HEK293 (cell line): ENCODE measurements around the gene TNFSF12.

Experiments
- CTCF ChIA-PET: fragments of 350-600 bp; formaldehyde crosslinking; extraction: SDS; loops from one replicate; lab custom pipeline; 2021; ENCODE audit warnings: antibody characterized with exemption; lab: Yijun Ruan, JAX
- POLR2A ChIA-PET: fragments of 300-600 bp; formaldehyde crosslinking; extraction: SDS; loops from one replicate; lab custom pipeline; 2020; ENCODE audit warnings: antibody characterized with exemption, inconsistent platforms; lab: Yijun Ruan, JAX
- H3K27ac ChIP-seq: fragments of 200-500 bp; sonication (Bioruptor generic); 2 replicates; pipeline ENCODE4 v1.5.1; 2014; ENCODE audit warnings: low read depth, low read length, control low read depth, inconsistent platforms; ENCODE audit errors: extremely low read depth
- H3K36me3 ChIP-seq, 2 experiments: fragments of 200-500 bp in 1 of 2; sonication (Bioruptor generic) in 1 of 2; 1 replicate in 1 of 2; 2 replicates in 1 of 2; pipeline ENCODE4 v1.5.1; 2014 to 2017; ENCODE audit warnings: inconsistent platforms in 2 of 2, low read length in 2 of 2; ENCODE audit not compliant: control insufficient read depth in 2 of 2, insufficient read depth in 1 of 2
- H3K4me1 ChIP-seq: fragments of 200-500 bp; sonication (Bioruptor generic); 2 replicates; pipeline ENCODE4 v1.5.1; 2014; ENCODE audit warnings: mild to moderate bottlenecking, low read length, inconsistent platforms; ENCODE audit not compliant: control insufficient read depth, insufficient read depth
- H3K4me3 ChIP-seq: 2 replicates; pipeline ENCODE4 v1.5.1; 2011; ENCODE audit warnings: low read depth, mild to moderate bottlenecking, control low read depth, low read length, moderate library complexity
- H3K9me3 ChIP-seq: fragments of 200-500 bp; sonication (Bioruptor generic); 2 replicates; pipeline ENCODE4 v1.5.1; 2014; ENCODE audit warnings: low read depth, low read length, inconsistent platforms; ENCODE audit not compliant: control insufficient read depth, insufficient read depth
- EGR2 ChIP-seq: fragments of 450-650 bp; formaldehyde crosslinking; IDR thresholded peaks from 2 replicates; pipeline ENCODE4 v1.5.1; 2016; ENCODE audit warnings: low read depth, missing biosample characterization, missing genetic modification characterization
- HOXA7 ChIP-seq: sonication (generic); formaldehyde crosslinking; IDR thresholded peaks from 2 replicates; pipeline ENCODE4 v1.8.1; 2022; ENCODE audit warnings: missing genetic modification reagents, borderline replicate concordance
- KLF7 ChIP-seq: fragments of 450-650 bp; formaldehyde crosslinking; IDR thresholded peaks from 2 replicates; pipeline ENCODE4 v1.5.1; 2016; ENCODE audit warnings: missing biosample characterization, missing genetic modification characterization, borderline replicate concordance
- MEIS1 ChIP-seq: sonication (generic); formaldehyde crosslinking; IDR thresholded peaks from 2 replicates; pipeline ENCODE4 v1.8.1; 2022; ENCODE audit warnings: missing genetic modification reagents, mild to moderate bottlenecking, borderline replicate concordance
- PRDM1 ChIP-seq: fragments of 450-650 bp; formaldehyde crosslinking; IDR thresholded peaks from 2 replicates; pipeline ENCODE4; 2016; ENCODE audit warnings: missing biosample characterization, missing genetic modification characterization
- WT1 ChIP-seq: fragments of 450-650 bp; formaldehyde crosslinking; IDR thresholded peaks from 2 replicates; pipeline ENCODE4 v1.5.1; 2016; ENCODE audit warnings: missing biosample characterization, missing genetic modification characterization
- ZBTB17 ChIP-seq: fragments of 450-650 bp; formaldehyde crosslinking; IDR thresholded peaks from 2 replicates; pipeline ENCODE4 v1.5.1; 2016; ENCODE audit warnings: missing biosample characterization, missing genetic modification characterization
- ZBTB7A ChIP-seq: fragments of 450-650 bp; formaldehyde crosslinking; IDR thresholded peaks from 2 replicates; pipeline ENCODE4 v1.5.1; 2016; ENCODE audit warnings: low read depth, missing biosample characterization, missing genetic modification characterization
- ZNF157 ChIP-seq: fragments of 450-650 bp; formaldehyde crosslinking; IDR thresholded peaks from 2 replicates; pipeline ENCODE4 v1.5.1; 2016; ENCODE audit warnings: missing biosample characterization, missing genetic modification characterization
- ZNF221 ChIP-seq: fragments of 450-650 bp; formaldehyde crosslinking; IDR thresholded peaks from 2 replicates; pipeline ENCODE4 v1.5.1; 2017; ENCODE audit warnings: missing biosample characterization, missing genetic modification characterization, borderline replicate concordance
- ZNF335 ChIP-seq: fragments of 450-650 bp; formaldehyde crosslinking; conservative IDR thresholded peaks from 2 replicates; pipeline ENCODE4 v1.5.1; 2016; ENCODE audit warnings: missing biosample characterization, missing genetic modification characterization
- ZNF426 ChIP-seq: fragments of 450-650 bp; formaldehyde crosslinking; IDR thresholded peaks from 2 replicates; pipeline ENCODE4 v1.5.1; 2017; ENCODE audit warnings: missing biosample characterization, missing genetic modification characterization, mild to moderate bottlenecking, inconsistent platforms, moderate library complexity
- ZNF549 ChIP-seq: fragments of 450-650 bp; IDR thresholded peaks from 2 replicates; pipeline ENCODE4 v1.5.1; 2018; ENCODE audit warnings: missing biosample characterization, missing genetic modification characterization, mild to moderate bottlenecking, inconsistent platforms, moderate library complexity
- ZNF596 ChIP-seq: fragments of 450-650 bp; IDR thresholded peaks from 2 replicates; pipeline ENCODE4 v1.5.0; 2018; ENCODE audit warnings: missing biosample characterization, mild to moderate bottlenecking, missing genetic modification characterization, moderate library complexity
- ZNF692 ChIP-seq: fragments of 450-650 bp; formaldehyde crosslinking; IDR thresholded peaks from 2 replicates; pipeline ENCODE4 v1.5.1; 2016; ENCODE audit warnings: missing biosample characterization, missing genetic modification characterization
- TF ChIP-seq, protein P1 (sequence below): fragments of 450-650 bp; formaldehyde crosslinking; IDR thresholded peaks from 2 replicates; pipeline ENCODE4 v1.5.1; 2016; ENCODE audit warnings: missing biosample characterization, missing genetic modification characterization
- TF ChIP-seq, protein P2 (sequence below): sonication (generic); formaldehyde crosslinking; IDR thresholded peaks from 2 replicates; pipeline ENCODE4 v1.8.1; 2022; ENCODE audit warnings: mild to moderate bottlenecking, moderate library complexity, missing genetic modification reagents
- TF ChIP-seq, protein P3 (sequence below): fragments of 450-650 bp; formaldehyde crosslinking; IDR thresholded peaks from 2 replicates; pipeline ENCODE4 v1.5.1; 2016; ENCODE audit warnings: missing biosample characterization, missing genetic modification characterization

TNFSF12 gene

GRCh38 chr17:7553356-7553755, 4.5 kb downstream of the TNFSF12 start (continued):
- TF ChIP-seq, protein P1, sequence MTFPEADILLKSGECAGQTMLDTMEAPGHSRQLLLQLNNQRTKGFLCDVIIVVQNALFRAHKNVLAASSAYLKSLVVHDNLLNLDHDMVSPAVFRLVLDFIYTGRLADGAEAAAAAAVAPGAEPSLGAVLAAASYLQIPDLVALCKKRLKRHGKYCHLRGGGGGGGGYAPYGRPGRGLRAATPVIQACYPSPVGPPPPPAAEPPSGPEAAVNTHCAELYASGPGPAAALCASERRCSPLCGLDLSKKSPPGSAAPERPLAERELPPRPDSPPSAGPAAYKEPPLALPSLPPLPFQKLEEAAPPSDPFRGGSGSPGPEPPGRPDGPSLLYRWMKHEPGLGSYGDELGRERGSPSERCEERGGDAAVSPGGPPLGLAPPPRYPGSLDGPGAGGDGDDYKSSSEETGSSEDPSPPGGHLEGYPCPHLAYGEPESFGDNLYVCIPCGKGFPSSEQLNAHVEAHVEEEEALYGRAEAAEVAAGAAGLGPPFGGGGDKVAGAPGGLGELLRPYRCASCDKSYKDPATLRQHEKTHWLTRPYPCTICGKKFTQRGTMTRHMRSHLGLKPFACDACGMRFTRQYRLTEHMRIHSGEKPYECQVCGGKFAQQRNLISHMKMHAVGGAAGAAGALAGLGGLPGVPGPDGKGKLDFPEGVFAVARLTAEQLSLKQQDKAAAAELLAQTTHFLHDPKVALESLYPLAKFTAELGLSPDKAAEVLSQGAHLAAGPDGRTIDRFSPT, result no peak

DNA sequence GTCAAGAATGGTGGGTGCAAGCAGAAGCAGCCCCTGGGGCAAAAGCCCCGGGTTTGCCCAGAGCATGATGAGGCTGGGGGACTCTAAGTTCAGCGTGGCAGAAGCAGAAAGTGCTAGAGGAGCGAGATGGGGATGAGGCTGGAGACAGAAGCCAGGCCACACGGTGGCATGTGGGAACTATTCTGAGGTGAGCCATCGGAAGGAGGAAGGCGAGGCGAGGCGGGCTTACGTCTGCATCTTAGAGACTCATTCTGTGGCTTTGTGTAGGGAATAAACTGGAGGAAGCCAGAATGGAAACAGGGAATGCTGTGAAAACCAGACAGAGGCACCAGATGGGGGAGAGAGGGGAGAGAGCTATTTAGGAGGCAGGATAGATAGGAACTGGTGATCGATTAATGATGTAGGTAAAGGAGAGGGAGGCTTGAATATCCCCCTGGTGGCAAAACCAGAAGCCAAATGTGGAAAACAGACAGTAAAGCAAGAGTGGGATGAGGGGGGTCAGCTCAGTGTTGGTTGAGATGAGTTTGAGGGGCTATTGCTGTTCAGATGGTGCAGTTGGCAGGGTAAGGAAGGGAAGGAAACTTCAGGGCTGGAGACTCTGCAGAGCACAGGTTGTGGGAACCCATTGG, 6.6 kb downstream of the TNFSF12 start:
- no peak for TF ChIP-seq ZNF596 (tag by site-specific recombination)
- TF ChIP-seq KLF7, result no peak
- no peak for TF ChIP-seq HOXA7 (CRISPR knock-in tag)
- peak; percentile 34 for TF ChIP-seq ZBTB17 (tag by site-specific recombination)
- TF ChIP-seq ZNF549, result no peak
- TF ChIP-seq, all 188 proteins: peak for 1
- CTCF ChIA-PET, result interaction anchor here (0.9 to 1.3 kb wide), 2 partner anchors 40 to 43 kb away, joined by 3 to 5 read pairs; no protein-coding TSS in a partner anchor
- no peak overlapping the region for H3K4me3 ChIP-seq
- POLR2A ChIA-PET, result interaction anchor here (0.6 to 1.1 kb wide), 4 partner anchors 8 to 296 kb away, joined by 3 to 7 read pairs (median 4); no protein-coding TSS in a partner anchor
- no peak overlapping the region for H3K27ac ChIP-seq
- H3K9me3 ChIP-seq, result no peaks in the 10 kb centered on the region
- peaks cover under 1% of the 10 kb centered on the region for H3K4me1 ChIP-seq
- H3K36me3 ChIP-seq, result no peaks in the 10 kb centered on the region

GRCh38 chr17:7556627-7557026, 7.8 kb downstream of the TNFSF12 start:
- ChIA-PET CTCF (interaction anchor here (1.2 to 1.7 kb wide), 2 partner anchors 39 to 42 kb away, joined by 3 to 8 read pairs; no protein-coding TSS in a partner anchor), POLR2A (interaction anchor here (0.7 kb wide), 1 partner anchor 40 kb away, joined by 3 read pairs; no protein-coding TSS in a partner anchor)
- Histone ChIP-seq H3K27ac (no peak overlapping the region), H3K4me3 (no peak overlapping the region), H3K9me3 (no peaks in the 10 kb centered on the region), H3K36me3 (no peaks in the 10 kb centered on the region)
- no peak for TF ChIP-seq ZNF157 (tag by site-specific recombination)
- no peak for TF ChIP-seq PRDM1 (tag by site-specific recombination)
- no peak for TF ChIP-seq ZNF335
- TF ChIP-seq, all 188 proteins: peak for 0
- peaks cover 5% of the 10 kb centered on the region for H3K4me1 ChIP-seq

- peaks cover 5% of the 10 kb centered on the region for H3K4me1 ChIP-seq
- H3K4me3 ChIP-seq, result no peak overlapping the region
- no peak overlapping the region for H3K27ac ChIP-seq
- CTCF ChIA-PET, result interaction anchor here (0.6 to 5.1 kb wide), 10 partner anchors 33 to 202 kb away, joined by 3 to 87 read pairs (median 3); partner anchors contain the start of gene TMEM95
- POLR2A ChIA-PET, result interaction anchor here (0.5 to 1.2 kb wide), 4 partner anchors 41 to 172 kb away, joined by 3 to 4 read pairs (median 4); partner anchors contain the start of gene TMEM256
- no peaks in the 10 kb centered on the region for H3K36me3 ChIP-seq
- H3K9me3 ChIP-seq, result no peaks in the 10 kb centered on the region
- TF ChIP-seq, protein P2, sequence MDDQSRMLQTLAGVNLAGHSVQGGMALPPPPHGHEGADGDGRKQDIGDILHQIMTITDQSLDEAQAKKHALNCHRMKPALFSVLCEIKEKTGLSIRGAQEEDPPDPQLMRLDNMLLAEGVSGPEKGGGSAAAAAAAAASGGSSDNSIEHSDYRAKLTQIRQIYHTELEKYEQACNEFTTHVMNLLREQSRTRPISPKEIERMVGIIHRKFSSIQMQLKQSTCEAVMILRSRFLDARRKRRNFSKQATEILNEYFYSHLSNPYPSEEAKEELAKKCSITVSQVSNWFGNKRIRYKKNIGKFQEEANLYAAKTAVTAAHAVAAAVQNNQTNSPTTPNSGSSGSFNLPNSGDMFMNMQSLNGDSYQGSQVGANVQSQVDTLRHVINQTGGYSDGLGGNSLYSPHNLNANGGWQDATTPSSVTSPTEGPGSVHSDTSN (CRISPR knock-in tag), result no peak
- TF ChIP-seq ZNF426 (tag by site-specific recombination) (no peak), EGR2 (tag by site-specific recombination) (peak; percentile 89), ZNF692 (no peak), ZNF221 (no peak), MEIS1 (CRISPR knock-in tag) (no peak), WT1 (no peak), ZBTB7A (tag by site-specific recombination) (no peak)
- TF ChIP-seq, protein P3, sequence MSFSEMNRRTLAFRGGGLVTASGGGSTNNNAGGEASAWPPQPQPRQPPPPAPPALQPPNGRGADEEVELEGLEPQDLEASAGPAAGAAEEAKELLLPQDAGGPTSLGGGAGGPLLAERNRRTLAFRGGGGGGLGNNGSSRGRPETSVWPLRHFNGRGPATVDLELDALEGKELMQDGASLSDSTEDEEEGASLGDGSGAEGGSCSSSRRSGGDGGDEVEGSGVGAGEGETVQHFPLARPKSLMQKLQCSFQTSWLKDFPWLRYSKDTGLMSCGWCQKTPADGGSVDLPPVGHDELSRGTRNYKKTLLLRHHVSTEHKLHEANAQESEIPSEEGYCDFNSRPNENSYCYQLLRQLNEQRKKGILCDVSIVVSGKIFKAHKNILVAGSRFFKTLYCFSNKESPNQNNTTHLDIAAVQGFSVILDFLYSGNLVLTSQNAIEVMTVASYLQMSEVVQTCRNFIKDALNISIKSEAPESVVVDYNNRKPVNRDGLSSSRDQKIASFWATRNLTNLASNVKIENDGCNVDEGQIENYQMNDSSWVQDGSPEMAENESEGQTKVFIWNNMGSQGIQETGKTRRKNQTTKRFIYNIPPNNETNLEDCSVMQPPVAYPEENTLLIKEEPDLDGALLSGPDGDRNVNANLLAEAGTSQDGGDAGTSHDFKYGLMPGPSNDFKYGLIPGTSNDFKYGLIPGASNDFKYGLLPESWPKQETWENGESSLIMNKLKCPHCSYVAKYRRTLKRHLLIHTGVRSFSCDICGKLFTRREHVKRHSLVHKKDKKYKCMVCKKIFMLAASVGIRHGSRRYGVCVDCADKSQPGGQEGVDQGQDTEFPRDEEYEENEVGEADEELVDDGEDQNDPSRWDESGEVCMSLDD (tag by site-specific recombination), result no peak
Observed at GRCh38 chr17:7557147-7557764, 8.4 kb downstream of the TNFSF12 start.
